GM10248 (cell line): ENCODE measurements around the gene SH3GL3.

Source experiments
- CTCF ChIA-PET: fragments of 300-600 bp; sonication (Branson Sonifier 250); formaldehyde crosslinking; extraction: SDS; loops from one replicate; lab custom pipeline; 2021; ENCODE audit warnings: antibody characterized with exemption; lab: Yijun Ruan, JAX
- POLR2A ChIA-PET: fragments of 350-650 bp; sonication (Branson Sonifier 250); formaldehyde crosslinking; extraction: SDS; loops from one replicate; lab custom pipeline; 2020; ENCODE audit warnings: antibody characterized with exemption; lab: Yijun Ruan, JAX
- DNase-seq: peaks from one replicate; pipeline ENCODE4 v3.0.0; 2012; ENCODE audit errors: extremely low spot score
- TF ChIP-seq, protein P1 (sequence below): IDR thresholded peaks from 2 replicates; pipeline ENCODE4 v1.5.1; 2012; ENCODE audit warnings: mild to moderate bottlenecking, low read depth; ENCODE audit errors: extremely low read depth, missing control alignments, control extremely low read depth

Gene SH3GL3

DNA sequence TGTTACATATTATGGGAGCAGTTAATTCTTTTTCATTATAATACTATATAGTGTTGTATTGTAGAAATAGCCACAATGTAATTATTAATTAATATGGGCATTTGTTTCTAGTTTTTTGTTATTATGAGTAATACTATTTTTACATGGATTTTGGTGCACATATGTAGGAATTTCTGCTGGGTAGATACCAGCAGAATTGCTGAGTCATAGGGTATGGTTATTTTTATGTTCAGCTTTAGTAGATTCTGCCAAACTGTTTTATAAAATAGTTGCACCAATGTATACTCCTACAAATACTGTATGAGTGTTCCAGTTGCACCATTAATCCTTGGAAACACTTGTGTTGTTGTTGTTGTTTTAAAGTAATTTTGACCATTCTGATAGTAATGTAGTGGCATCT is 91.5 kb downstream of the SH3GL3 start:
- DNase-seq: no peak
- TF ChIP-seq, protein P1, sequence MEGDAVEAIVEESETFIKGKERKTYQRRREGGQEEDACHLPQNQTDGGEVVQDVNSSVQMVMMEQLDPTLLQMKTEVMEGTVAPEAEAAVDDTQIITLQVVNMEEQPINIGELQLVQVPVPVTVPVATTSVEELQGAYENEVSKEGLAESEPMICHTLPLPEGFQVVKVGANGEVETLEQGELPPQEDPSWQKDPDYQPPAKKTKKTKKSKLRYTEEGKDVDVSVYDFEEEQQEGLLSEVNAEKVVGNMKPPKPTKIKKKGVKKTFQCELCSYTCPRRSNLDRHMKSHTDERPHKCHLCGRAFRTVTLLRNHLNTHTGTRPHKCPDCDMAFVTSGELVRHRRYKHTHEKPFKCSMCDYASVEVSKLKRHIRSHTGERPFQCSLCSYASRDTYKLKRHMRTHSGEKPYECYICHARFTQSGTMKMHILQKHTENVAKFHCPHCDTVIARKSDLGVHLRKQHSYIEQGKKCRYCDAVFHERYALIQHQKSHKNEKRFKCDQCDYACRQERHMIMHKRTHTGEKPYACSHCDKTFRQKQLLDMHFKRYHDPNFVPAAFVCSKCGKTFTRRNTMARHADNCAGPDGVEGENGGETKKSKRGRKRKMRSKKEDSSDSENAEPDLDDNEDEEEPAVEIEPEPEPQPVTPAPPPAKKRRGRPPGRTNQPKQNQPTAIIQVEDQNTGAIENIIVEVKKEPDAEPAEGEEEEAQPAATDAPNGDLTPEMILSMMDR: no peak
- POLR2A ChIA-PET: no interaction called here
- CTCF ChIA-PET: no interaction called here

DNA sequence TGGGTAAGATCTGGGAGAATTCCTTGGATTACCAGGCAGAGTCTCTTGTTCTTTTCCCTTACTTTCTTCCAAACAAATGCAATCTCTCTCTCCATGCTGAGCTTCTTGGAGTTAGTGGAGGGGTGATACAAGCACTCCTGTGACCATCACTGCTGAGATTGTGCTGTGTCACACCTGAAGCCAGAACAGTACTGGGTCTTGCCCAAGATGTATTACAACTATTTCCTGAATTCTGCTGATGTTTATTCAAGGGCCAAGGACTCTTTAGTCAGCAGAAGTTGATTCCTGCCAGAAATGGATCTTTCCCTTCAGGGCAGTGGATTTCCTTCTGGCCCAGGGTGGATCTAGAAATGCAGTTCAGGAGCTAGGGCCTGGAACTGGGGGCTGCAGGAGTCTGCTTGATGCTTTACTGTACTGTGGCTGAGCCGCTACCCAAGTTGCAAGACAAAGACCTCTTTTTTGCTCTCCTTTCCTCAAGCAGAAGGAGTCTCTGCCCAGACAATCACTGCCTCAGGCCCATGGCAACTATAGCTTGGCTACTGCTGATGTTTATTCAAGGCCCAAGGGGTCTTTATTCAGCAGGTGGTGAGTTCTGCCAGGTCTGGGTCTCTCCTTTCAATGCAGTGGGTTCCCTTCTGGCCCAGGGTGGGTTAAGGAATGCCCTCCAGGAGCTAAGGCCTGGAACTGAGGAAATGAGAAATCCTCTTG is 98.8 kb downstream of the SH3GL3 start:
- POLR2A ChIA-PET: no interaction called here
- CTCF ChIA-PET: interaction anchor here (0.8 to 1.3 kb wide), 3 partner anchors 17 to 55 kb away, joined by 3 read pairs; no protein-coding TSS in a partner anchor
- TF ChIP-seq, protein P1: no peak
- DNase-seq: no peak

DNA sequence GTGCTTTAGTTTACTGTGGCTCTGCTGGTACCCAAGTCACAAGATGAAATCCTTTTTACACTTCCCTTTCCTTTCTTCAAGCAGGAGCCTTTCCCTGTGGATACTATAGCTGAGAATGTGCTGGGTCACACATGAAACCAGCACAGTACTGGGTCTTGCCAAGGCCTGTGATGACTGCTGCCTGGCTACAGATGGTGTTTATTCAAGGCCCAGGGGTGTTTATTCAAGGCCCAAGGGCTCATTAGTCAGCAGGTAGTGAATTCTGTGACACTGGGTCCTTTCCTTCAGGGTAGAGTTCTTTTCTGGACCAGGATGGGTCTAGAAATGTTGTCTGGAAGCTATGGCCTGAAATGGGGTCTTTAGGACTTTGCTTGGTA is 99.4 kb downstream of the SH3GL3 start:
- TF ChIP-seq, protein P1: no peak
- no peak for DNase-seq
- POLR2A ChIA-PET: no interaction called here
- CTCF ChIA-PET: interaction anchor here (0.8 to 1.3 kb wide), 3 partner anchors 16 to 56 kb away, joined by 3 read pairs; no protein-coding TSS in a partner anchor

DNA sequence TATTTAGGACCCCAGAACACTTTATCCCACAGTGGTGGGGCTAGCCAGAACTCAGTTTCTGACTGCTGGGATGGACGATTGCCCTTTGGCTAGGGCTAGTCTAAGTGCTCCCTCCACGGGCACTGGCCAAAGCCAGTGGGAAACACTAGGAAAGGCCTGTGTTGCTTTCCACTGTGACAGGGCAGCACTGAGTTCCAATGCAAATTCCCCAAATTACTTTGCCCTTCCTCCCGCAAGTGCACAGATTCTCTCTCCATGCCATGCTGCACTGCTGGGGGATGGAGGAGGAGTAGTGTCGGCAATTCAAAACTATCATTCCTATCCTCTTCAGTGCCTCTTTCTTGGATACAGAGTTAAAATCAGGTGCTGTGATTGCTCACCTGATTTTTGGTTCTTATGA is 100.0 kb downstream of the SH3GL3 start:
- ChIA-PET CTCF (interaction anchor here (0.8 to 1.6 kb wide), 2 partner anchors 15 to 18 kb away, joined by 3 to 5 read pairs; no protein-coding TSS in a partner anchor), POLR2A (no interaction called here)
- TF ChIP-seq, protein P1: no peak
- no peak for DNase-seq

DNA sequence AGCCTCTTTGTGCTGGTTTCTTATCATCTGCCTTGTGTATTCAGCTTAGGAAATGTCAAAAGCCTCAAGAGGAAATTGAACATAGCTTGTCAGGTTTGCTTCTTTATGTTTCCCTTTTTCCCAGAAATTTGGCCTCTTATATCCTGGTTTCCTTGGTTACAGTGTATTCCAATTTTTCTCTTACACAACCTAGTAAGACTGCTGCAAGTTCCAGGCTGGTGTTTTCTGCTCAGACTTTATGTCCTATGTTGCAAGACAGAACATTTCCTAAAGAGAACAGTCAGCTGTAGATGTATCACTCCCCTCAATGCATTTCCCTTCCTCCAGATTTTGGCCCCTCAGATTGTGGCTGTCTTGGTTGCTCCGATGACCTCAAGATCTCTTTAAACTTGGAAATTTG is 102.5 kb downstream of the SH3GL3 start:
- TF ChIP-seq, protein P1: no peak
- ChIA-PET CTCF (interaction anchor here (1.5 to 2.7 kb wide), 3 partner anchors 13 to 302 kb away, joined by 3 to 9 read pairs (median 8); no protein-coding TSS in a partner anchor), POLR2A (no interaction called here)
- no peak for DNase-seq

DNA sequence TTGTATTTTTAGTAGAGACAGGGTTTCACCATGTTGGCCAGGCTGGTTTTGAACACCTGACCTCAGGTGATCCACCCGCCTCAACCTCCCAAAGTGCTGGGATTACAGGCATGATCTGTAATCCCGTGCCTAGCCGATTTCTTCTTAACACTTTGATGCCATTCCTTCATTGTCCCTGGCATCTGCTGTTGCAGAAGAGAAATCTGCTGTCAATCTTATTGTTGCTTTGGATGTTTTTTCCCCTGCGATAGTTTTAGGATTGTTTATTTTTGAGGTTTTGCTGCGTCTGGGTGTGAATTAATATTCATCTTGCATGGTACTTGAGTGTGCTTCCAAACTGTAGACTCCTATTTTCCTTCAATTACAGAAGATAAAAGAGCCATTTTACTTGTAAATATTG is 107.4 kb downstream of the SH3GL3 start:
- TF ChIP-seq, protein P1: no peak
- ChIA-PET POLR2A (no interaction called here), CTCF (no interaction called here)
- no peak for DNase-seq
